ENCODE data around the gene FOXP2.

DNA sequence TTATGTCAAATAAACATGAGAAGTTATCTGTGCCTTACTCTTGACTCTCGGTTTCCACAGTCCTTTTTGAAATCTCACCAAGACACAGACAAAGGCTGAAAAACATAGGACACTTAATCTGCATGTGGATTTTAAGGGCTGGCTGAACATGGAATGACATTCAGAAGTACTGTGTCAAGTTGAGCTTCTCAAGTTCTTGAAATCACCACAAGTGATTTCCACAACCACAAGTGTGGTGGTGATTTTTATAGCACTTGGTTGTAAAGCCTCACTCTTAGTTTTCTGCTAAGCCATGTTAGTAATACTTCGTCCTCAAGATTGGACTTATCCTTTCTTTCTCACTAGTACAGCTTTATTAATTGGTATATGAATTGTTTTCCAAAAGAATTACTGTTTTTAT is 29.6 kb downstream of the FOXP2 start:
- TF ChIP-seq POLR2AphosphoS5 (IDR thresholded peaks at IDR 0.05; ENCODE audit: insufficient read depth, low read depth, low read length) (no peak), POLR2A (IDR thresholded peaks at IDR 0.05; ENCODE audit: low read depth, low read length) (no peak), JUN (IDR thresholded peaks at IDR 0.05; ENCODE audit: borderline replicate concordance, insufficient read depth, insufficient read length, low read depth) (no peak), GATA2 (IDR thresholded peaks at IDR 0.05; ENCODE audit: insufficient read depth, insufficient read length, low read depth, low read length) (no peak), EZH2 (IDR thresholded peaks at IDR 0.05; ENCODE audit: borderline replicate concordance, low read depth, low read length, severe bottlenecking) (no peak)
- TF ChIP-seq, protein P1, sequence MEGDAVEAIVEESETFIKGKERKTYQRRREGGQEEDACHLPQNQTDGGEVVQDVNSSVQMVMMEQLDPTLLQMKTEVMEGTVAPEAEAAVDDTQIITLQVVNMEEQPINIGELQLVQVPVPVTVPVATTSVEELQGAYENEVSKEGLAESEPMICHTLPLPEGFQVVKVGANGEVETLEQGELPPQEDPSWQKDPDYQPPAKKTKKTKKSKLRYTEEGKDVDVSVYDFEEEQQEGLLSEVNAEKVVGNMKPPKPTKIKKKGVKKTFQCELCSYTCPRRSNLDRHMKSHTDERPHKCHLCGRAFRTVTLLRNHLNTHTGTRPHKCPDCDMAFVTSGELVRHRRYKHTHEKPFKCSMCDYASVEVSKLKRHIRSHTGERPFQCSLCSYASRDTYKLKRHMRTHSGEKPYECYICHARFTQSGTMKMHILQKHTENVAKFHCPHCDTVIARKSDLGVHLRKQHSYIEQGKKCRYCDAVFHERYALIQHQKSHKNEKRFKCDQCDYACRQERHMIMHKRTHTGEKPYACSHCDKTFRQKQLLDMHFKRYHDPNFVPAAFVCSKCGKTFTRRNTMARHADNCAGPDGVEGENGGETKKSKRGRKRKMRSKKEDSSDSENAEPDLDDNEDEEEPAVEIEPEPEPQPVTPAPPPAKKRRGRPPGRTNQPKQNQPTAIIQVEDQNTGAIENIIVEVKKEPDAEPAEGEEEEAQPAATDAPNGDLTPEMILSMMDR (IDR thresholded peaks at IDR 0.05; ENCODE audit: extremely low read depth in 1 of 2, insufficient read depth in 1 of 2, low read depth in 1 of 2, low read length in 2 of 2), result no peak

Measured in endothelial cell of umbilical vein (primary cell).